Naive thymus-derived CD4-positive, alpha-beta T cell (primary cell): ENCODE results near the gene IPCEF1. TPM values are rescaled to one million over a fixed set of nuclear protein-coding genes. Genes with fewer than 3 reads are reported as not detected.

Source experiments
- ATAC-seq: fragments of 150-1000 bp; cut with Tn5 transposase; 2 replicates; pipeline ENCODE4 v1.10.0; 2021; ENCODE audit warnings: mild to moderate bottlenecking, moderate library complexity
- CTCF ChIA-PET: fragments of 350-600 bp; sonication (Branson Sonifier 250); formaldehyde crosslinking; loops from one replicate; lab custom pipeline; 2021; ENCODE audit warnings: antibody characterized with exemption; lab: Charles Lee
- POLR2A ChIA-PET: fragments of 350-600 bp; sonication (Branson Sonifier 250); formaldehyde crosslinking; loops from one replicate; lab custom pipeline; 2021; ENCODE audit warnings: antibody characterized with exemption, inconsistent platforms; lab: Charles Lee
- DNase-seq, 9 donors: peaks; one replicate each; pipeline versions ENCODE4 v3.0.0 to v3.0.0-alpha.2; 2020 to 2022; ENCODE audit warnings: mixed read lengths in 1 of 9
- H3K27ac ChIP-seq: one replicate; pipeline ENCODE4 v1.7.0; 2013; ENCODE audit warnings: mild to moderate bottlenecking, low read depth, low read length, moderate library complexity
- H3K27me3 ChIP-seq, 2 donors: one replicate each; pipeline ENCODE4 v1.7.0; 2013; ENCODE audit warnings: low read length in 2 of 2, mild to moderate bottlenecking in 2 of 2, moderate library complexity in 2 of 2; ENCODE audit not compliant: control insufficient read depth in 2 of 2, insufficient read depth in 2 of 2
- H3K36me3 ChIP-seq, 3 experiments: 1 replicate in 2 of 3; 2 replicates in 1 of 3; pipeline ENCODE4 v1.7.0; 2013; ENCODE audit warnings: low read length in 3 of 3, mild to moderate bottlenecking in 3 of 3, moderate library complexity in 1 of 3; ENCODE audit not compliant: insufficient read depth in 3 of 3, control insufficient read depth in 2 of 3
- H3K4me1 ChIP-seq, 2 donors: one replicate each; pipeline ENCODE4 v1.7.0; 2013; ENCODE audit warnings: low read length in 2 of 2, mild to moderate bottlenecking in 2 of 2, moderate library complexity in 1 of 2; ENCODE audit not compliant: control insufficient read depth in 2 of 2, insufficient read depth in 2 of 2
- H3K4me3 ChIP-seq: 2 replicates; pipeline ENCODE4 v1.7.0; 2013; ENCODE audit warnings: mild to moderate bottlenecking, low read length
- H3K9me3 ChIP-seq, 3 experiments: 1 replicate in 2 of 3; 2 replicates in 1 of 3; pipeline ENCODE4 v1.7.0; 2013; ENCODE audit warnings: low read length in 3 of 3; ENCODE audit not compliant: control insufficient read depth in 2 of 3
- H3K27ac Mint-ChIP-seq, 9 donors: one replicate each; pipeline ENCODE4 v1.8.0; 2020 to 2022; ENCODE audit warnings: mixed read lengths in 9 of 9, mild to moderate bottlenecking in 8 of 9, moderate library complexity in 5 of 9, inconsistent platforms in 2 of 9
- H3K27me3 Mint-ChIP-seq, 5 donors: one replicate each; pipeline ENCODE4 v1.8.0; 2021 to 2022; ENCODE audit warnings: mixed read lengths in 5 of 5, mild to moderate bottlenecking in 1 of 5
- H3K36me3 Mint-ChIP-seq, 5 donors: one replicate each; pipeline ENCODE4 v1.8.0; 2020 to 2022; ENCODE audit warnings: mixed read lengths in 5 of 5, mild to moderate bottlenecking in 3 of 5, inconsistent platforms in 1 of 5
- H3K4me1 Mint-ChIP-seq, 7 donors: one replicate each; pipeline ENCODE4 v1.8.0; 2020 to 2022; ENCODE audit warnings: mixed read lengths in 7 of 7, mild to moderate bottlenecking in 3 of 7, inconsistent platforms in 1 of 7
- H3K4me3 Mint-ChIP-seq, 10 donors: one replicate each; pipeline ENCODE4 v1.8.0; 2020 to 2022; ENCODE audit warnings: mild to moderate bottlenecking in 10 of 10, mixed read lengths in 10 of 10, moderate library complexity in 6 of 10, inconsistent platforms in 2 of 10
- H3K9me3 Mint-ChIP-seq, 11 donors: one replicate each; pipeline ENCODE4 v1.8.0; 2020 to 2022; ENCODE audit warnings: mixed read lengths in 11 of 11, mild to moderate bottlenecking in 4 of 11, inconsistent platforms in 1 of 11, moderate library complexity in 1 of 11
- intact Hi-C, 2 donors: fragments of 100-400 bp; cut with micrococcal nuclease; formaldehyde crosslinking; loops; one replicate each; pipeline ENCODE4 v1.15.1; 2023
- polyA plus RNA-seq, 2 donors: library from polyadenylated mRNA; unstranded; fragments of 300-500 nt; fragmentation: Illumina TruSeq; gene quantifications; one replicate each; pipeline ENCODE4 v1.2.3, GENCODE V29; 2021
- total RNA-seq, 6 experiments: library from RNA in 5 of 6; stranded (reverse) in 5 of 6; gene quantifications; 1 replicate in 5 of 6; 2 replicates in 1 of 6; pipeline ENCODE4 v1.2.3 and lab custom pipeline; 2021 to 2026

IPCEF1 gene
- total and polyA plus RNA-seq, 7 experiments from 2014 or later = 12.0 to 122 (median 99.7) TPM

GRCh38 chr6:154359161-154359574 is 2.6 kb upstream of the IPCEF1 start:
- no peak overlapping the region for H3K4me3 ChIP-seq
- peak in 5 of 9 donors; percentile 3 to 11 (median 9) for DNase-seq
- no peak overlapping the region for H3K27ac ChIP-seq

GRCh38 chr6:154358019-154358545 is 1.5 kb upstream of the IPCEF1 start:
- H3K27me3 Mint-ChIP-seq = peaks cover 0 to 32% (median 0%) of the 10 kb centered on the region in 5 donors
- peak overlapping the region in 3 of 9 donors; percentile 14 to 55 (median 28) for H3K27ac Mint-ChIP-seq
- DNase-seq = no peak
- ChIA-PET POLR2A (no interaction called here), CTCF (no interaction called here)
- H3K9me3 ChIP-seq = no peaks in the 10 kb centered on the region
- no peak overlapping the region for H3K4me3 ChIP-seq
- H3K27ac ChIP-seq = no peak overlapping the region
- intact Hi-C loops = no loop called here
- peaks cover 0 to 5% of the 10 kb centered on the region in 2 donors for H3K4me1 ChIP-seq
- no peaks in the 10 kb centered on the region for H3K36me3 ChIP-seq
- H3K4me3 Mint-ChIP-seq = peak overlapping the region in 3 of 10 donors; percentile 27 to 83 (median 79)
- peaks cover 12 to 49% (median 30%) of the 10 kb centered on the region in 7 donors for H3K4me1 Mint-ChIP-seq
- H3K27me3 ChIP-seq = no peaks in the 10 kb centered on the region
- no peaks in the 10 kb centered on the region for H3K36me3 Mint-ChIP-seq
- no peak for ATAC-seq
- peaks cover 0 to 2% (median 0%) of the 10 kb centered on the region in 11 donors for H3K9me3 Mint-ChIP-seq

More at GRCh38 chr6:154359161-154359574, 2.6 kb upstream of the IPCEF1 start:
- peak overlapping the region in 7 of 9 donors; percentile 3 to 67 (median 42) for H3K27ac Mint-ChIP-seq
- Histone ChIP-seq H3K4me1 (peaks cover 0 to 5% of the 10 kb centered on the region in 2 donors), H3K36me3 (no peaks in the 10 kb centered on the region), H3K27me3 (no peaks in the 10 kb centered on the region), H3K9me3 (no peaks in the 10 kb centered on the region)
- peak; percentile 54 for ATAC-seq
- H3K27me3 Mint-ChIP-seq = peaks cover 0 to 31% (median 0%) of the 10 kb centered on the region in 5 donors
- peak overlapping the region in 9 of 10 donors; percentile 39 to 85 (median 80) for H3K4me3 Mint-ChIP-seq
- H3K4me1 Mint-ChIP-seq = peaks cover 12 to 49% (median 30%) of the 10 kb centered on the region in 7 donors
- ChIA-PET CTCF (no interaction called here), POLR2A (interaction anchor here (0.7 kb wide), 1 partner anchor 348 kb away, joined by 3 read pairs; no protein-coding TSS in a partner anchor)
- intact Hi-C loops = no loop called here
- peaks cover 0 to 2% (median 0%) of the 10 kb centered on the region in 11 donors for H3K9me3 Mint-ChIP-seq
- no peaks in the 10 kb centered on the region for H3K36me3 Mint-ChIP-seq

- H3K27ac Mint-ChIP-seq = peak overlapping the region in 1 of 9 donors; percentile 52
- no peaks in the 10 kb centered on the region for H3K9me3 ChIP-seq
- DNase-seq = no peak
- no peak overlapping the region for H3K27ac ChIP-seq
- peaks cover 14 to 49% (median 30%) of the 10 kb centered on the region in 7 donors for H3K4me1 Mint-ChIP-seq
- H3K27me3 Mint-ChIP-seq = peaks cover 0 to 33% (median 0%) of the 10 kb centered on the region in 5 donors
- no peaks in the 10 kb centered on the region for H3K36me3 Mint-ChIP-seq
- peaks cover 0 to 5% of the 10 kb centered on the region in 2 donors for H3K4me1 ChIP-seq
- peaks cover 0 to 2% (median 0%) of the 10 kb centered on the region in 11 donors for H3K9me3 Mint-ChIP-seq
- H3K4me3 Mint-ChIP-seq = no peak overlapping the region
- no peak overlapping the region for H3K4me3 ChIP-seq
- intact Hi-C loops = no loop called here
- ChIA-PET CTCF (interaction anchor here (0.6 kb wide), 1 partner anchor 14 kb away, joined by 3 read pairs; no protein-coding TSS in a partner anchor), POLR2A (no interaction called here)
- no peaks in the 10 kb centered on the region for H3K36me3 ChIP-seq
- no peaks in the 10 kb centered on the region for H3K27me3 ChIP-seq
- no peak for ATAC-seq
These were observed 490 bp downstream of the IPCEF1 start for GRCh38 chr6:154356113-154356512.

GRCh38 chr6:154354265-154354777 is 2.3 kb downstream of the IPCEF1 start:
- Mint-ChIP-seq H3K4me1 (peaks cover 7 to 33% (median 20%) of the 10 kb centered on the region in 7 donors), H3K27ac (no peak overlapping the region), H3K9me3 (peaks cover 0 to 2% (median 0%) of the 10 kb centered on the region in 11 donors), H3K4me3 (no peak overlapping the region), H3K27me3 (peaks cover 0 to 28% (median 0%) of the 10 kb centered on the region in 5 donors), H3K36me3 (no peaks in the 10 kb centered on the region)
- no peak for DNase-seq
- Histone ChIP-seq H3K27ac (no peak overlapping the region), H3K36me3 (no peaks in the 10 kb centered on the region), H3K4me3 (no peak overlapping the region), H3K4me1 (no peaks in the 10 kb centered on the region), H3K9me3 (no peaks in the 10 kb centered on the region), H3K27me3 (no peaks in the 10 kb centered on the region)
- ChIA-PET POLR2A (no interaction called here), CTCF (interaction anchor here (0.5 kb wide), 1 partner anchor 1237 kb away, joined by 4 read pairs; no protein-coding TSS in a partner anchor)
- intact Hi-C loops = no loop called here
- ATAC-seq = no peak

- peaks cover 7 to 28% (median 14%) of the 10 kb centered on the region in 7 donors for H3K4me1 Mint-ChIP-seq
- H3K4me3 Mint-ChIP-seq = no peak overlapping the region
- POLR2A ChIA-PET = no interaction called here
- no peak for DNase-seq
- ATAC-seq = no peak
- H3K27ac Mint-ChIP-seq = no peak overlapping the region
- no peaks in the 10 kb centered on the region for H3K4me1 ChIP-seq
- no peak overlapping the region for H3K4me3 ChIP-seq
- intact Hi-C loops = no loop called here
- H3K9me3 ChIP-seq = no peaks in the 10 kb centered on the region
- no peaks in the 10 kb centered on the region for H3K27me3 ChIP-seq
- H3K9me3 Mint-ChIP-seq = peaks cover 0 to 2% (median 0%) of the 10 kb centered on the region in 11 donors
- H3K27ac ChIP-seq = no peak overlapping the region
- CTCF ChIA-PET = no interaction called here
- H3K27me3 Mint-ChIP-seq = peaks cover 0 to 23% (median 0%) of the 10 kb centered on the region in 5 donors
- H3K36me3 ChIP-seq = no peaks in the 10 kb centered on the region
- H3K36me3 Mint-ChIP-seq = no peaks in the 10 kb centered on the region
These were observed 3.0 kb downstream of the IPCEF1 start for GRCh38 chr6:154353626-154354025.

- no peaks in the 10 kb centered on the region for H3K27me3 ChIP-seq
- H3K9me3 Mint-ChIP-seq = peaks cover 0 to 2% (median 0%) of the 10 kb centered on the region in 11 donors
- DNase-seq = peak in 1 of 9 donors; percentile 26
- no peaks in the 10 kb centered on the region for H3K4me1 ChIP-seq
- ATAC-seq = peak; percentile 50
- H3K4me3 Mint-ChIP-seq = no peak overlapping the region
- peaks cover 7 to 25% (median 10%) of the 10 kb centered on the region in 7 donors for H3K4me1 Mint-ChIP-seq
- no peak overlapping the region for H3K4me3 ChIP-seq
- ChIA-PET POLR2A (no interaction called here), CTCF (no interaction called here)
- H3K36me3 Mint-ChIP-seq = no peaks in the 10 kb centered on the region
- H3K9me3 ChIP-seq = no peaks in the 10 kb centered on the region
- no peaks in the 10 kb centered on the region for H3K36me3 ChIP-seq
- intact Hi-C loops = no loop called here
- peaks cover 0 to 23% (median 0%) of the 10 kb centered on the region in 5 donors for H3K27me3 Mint-ChIP-seq
- H3K27ac Mint-ChIP-seq = no peak overlapping the region
- no peak overlapping the region for H3K27ac ChIP-seq
These were observed 3.6 kb downstream of the IPCEF1 start for GRCh38 chr6:154352898-154353585.
